Activated CD4-positive, CD25-positive, alpha-beta regulatory T cell treated with anti-CD3 and anti-CD28 coated beads, Interleukin-2, amount 50 U/mL, for 24 hours (primary cell): ENCODE data around the gene DCAF11.

ENCODE experiments used
- ATAC-seq, 2 donors: fragments of 150-1000 bp; cut with Tn5 transposase; one replicate each; pipeline ENCODE4 v1.10.0; 2021; ENCODE audit warnings: mild to moderate bottlenecking in 1 of 2, moderate library complexity in 1 of 2

The DCAF11 gene

GRCh38 chr14:24162093-24162492 lies 47.5 kb downstream of the DCAF11 start:
- no peak for ATAC-seq

- ATAC-seq: no peak
Observed at GRCh38 chr14:24164518-24164991, 50.0 kb downstream of the DCAF11 start.

- no peak for ATAC-seq
Observed at GRCh38 chr14:24165785-24166184, 51.2 kb downstream of the DCAF11 start.

- no peak for ATAC-seq
Observed at GRCh38 chr14:24167469-24168114, 53.0 kb downstream of the DCAF11 start.

- peak; percentile 76 to 80 for ATAC-seq
Observed at GRCh38 chr14:24171422-24172260, 57.1 kb downstream of the DCAF11 start, which contains the start of gene REC8. Gene REC8 (plus strand): TSS chr14:24172080. CDS start chr14:24172553, 473 bp downstream.

GRCh38 chr14:24172261-24172860 lies 57.8 kb downstream of the DCAF11 start:
- ATAC-seq: no peak

- no peak for ATAC-seq
Observed at GRCh38 chr14:24172871-24173281, 58.3 kb downstream of the DCAF11 start.
